DOHH2 (cell line): Measurements from ENCODE around the gene TRPM5.

Experiments
- H3F3A ChIP-seq: fragments of 200-600 bp; sonication (generic), shearing (Covaris generic); 2 replicates; pipeline ENCODE4 v1.6.0; 2016; ENCODE audit warnings: antibody characterized with exemption, mild to moderate bottlenecking; ENCODE audit not compliant: control insufficient read depth, insufficient read depth
- H3K27ac ChIP-seq: fragments of 200-600 bp; sonication (generic); 2 replicates; pipeline ENCODE4 v1.5.1; 2014; ENCODE audit warnings: low read depth, mild to moderate bottlenecking, low read length, moderate library complexity
- H3K27me3 ChIP-seq: fragments of 200-600 bp; sonication (generic); 2 replicates; pipeline ENCODE4 v1.6.1; 2014; ENCODE audit warnings: mild to moderate bottlenecking, low read length, mixed read lengths; ENCODE audit not compliant: control insufficient read depth
- H3K36me3 ChIP-seq: fragments of 200-600 bp; sonication (generic); 2 replicates; pipeline ENCODE4 v1.6.1; 2014; ENCODE audit warnings: mild to moderate bottlenecking, low read length, moderate library complexity, mixed read lengths; ENCODE audit not compliant: control insufficient read depth
- H3K4me1 ChIP-seq: fragments of 200-600 bp; sonication (generic); 2 replicates; pipeline ENCODE4 v1.6.1; 2014; ENCODE audit warnings: mild to moderate bottlenecking, low read length, mixed read lengths; ENCODE audit not compliant: control insufficient read depth
- H3K4me2 ChIP-seq: fragments of 200-600 bp; sonication (generic); 2 replicates; pipeline ENCODE4 v1.6.0; 2014; ENCODE audit warnings: mild to moderate bottlenecking, low read length, moderate library complexity
- H3K4me3 ChIP-seq: fragments of 200-600 bp; sonication (generic); 2 replicates; pipeline ENCODE4 v1.5.1; 2014; ENCODE audit warnings: mild to moderate bottlenecking, low read length, mixed read lengths
- H3K79me2 ChIP-seq: fragments of 200-600 bp; sonication (generic); 2 replicates; pipeline ENCODE4 v1.6.1; 2014; ENCODE audit warnings: mild to moderate bottlenecking, low read length, mixed read lengths; ENCODE audit not compliant: control insufficient read depth
- H3K9me2 ChIP-seq: fragments of 200-600 bp; sonication (generic); replicated peaks from 2 replicates; pipeline ENCODE4 v1.6.1; 2014; ENCODE audit warnings: mild to moderate bottlenecking, low read length, mixed read lengths; ENCODE audit not compliant: control insufficient read depth
- H3K9me3 ChIP-seq: fragments of 200-600 bp; sonication (generic); 2 replicates; pipeline ENCODE4 v1.6.1; 2014; ENCODE audit warnings: antibody characterized with exemption, low read length, mixed read lengths; ENCODE audit not compliant: control insufficient read depth, insufficient read depth
- H4K20me1 ChIP-seq: fragments of 200-600 bp; sonication (generic); 2 replicates; pipeline ENCODE4 v1.6.0; 2014; ENCODE audit warnings: low read depth, mild to moderate bottlenecking, antibody characterized with exemption, low read length, moderate library complexity; ENCODE audit not compliant: control insufficient read depth, insufficient read depth
- EZH2phosphoT487 ChIP-seq: fragments of 200-600 bp; sonication (generic); IDR thresholded peaks from 2 replicates; pipeline ENCODE4 v1.6.1; 2017; ENCODE audit warnings: borderline replicate concordance, mild to moderate bottlenecking, antibody characterized with exemption, low read length, moderate library complexity, mixed read lengths
- TF ChIP-seq, protein P1 (sequence below): fragments of 200-600 bp; sonication (generic); IDR thresholded peaks from one replicate; pipeline ENCODE4 v1.5.1; 2014; ENCODE audit warnings: antibody characterized with exemption, mild to moderate bottlenecking, low read depth, low read length; ENCODE audit not compliant: poor library complexity, severe bottlenecking

The TRPM5 gene

DNA sequence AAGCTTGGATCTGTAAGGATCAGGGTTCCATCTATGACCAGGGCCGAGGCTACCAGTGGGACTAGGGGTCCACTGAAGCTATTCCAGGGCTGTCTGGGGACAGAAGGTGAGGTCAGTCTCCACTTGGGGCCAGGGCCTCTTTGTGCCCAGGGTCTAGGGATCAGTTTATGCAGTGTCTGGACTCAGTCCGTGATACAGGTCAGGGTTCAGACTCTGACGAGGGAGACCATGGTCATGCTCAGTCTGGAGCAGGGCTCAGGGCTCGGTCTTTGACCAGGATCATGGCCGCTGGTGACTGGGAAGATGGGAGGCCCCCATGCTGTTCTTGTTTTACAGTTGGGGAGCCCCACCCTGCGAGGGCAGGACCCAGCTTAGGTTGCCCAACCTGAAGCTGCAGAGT is 32.0 kb downstream of the TRPM5 start:
- Histone ChIP-seq H3K27ac (no peak overlapping the region), H3K4me2 (no peak overlapping the region), H3K9me3 (no peaks in the 10 kb centered on the region), H3K79me2 (no peaks in the 10 kb centered on the region), H3K27me3 (no peaks in the 10 kb centered on the region), H4K20me1 (no peaks in the 10 kb centered on the region), H3F3A (no peaks in the 10 kb centered on the region), H3K4me1 (no peaks in the 10 kb centered on the region), H3K4me3 (no peak overlapping the region), H3K9me2 (no peaks in the 10 kb centered on the region), H3K36me3 (no peaks in the 10 kb centered on the region)
- no peak for TF ChIP-seq EZH2phosphoT487
- TF ChIP-seq, protein P1, sequence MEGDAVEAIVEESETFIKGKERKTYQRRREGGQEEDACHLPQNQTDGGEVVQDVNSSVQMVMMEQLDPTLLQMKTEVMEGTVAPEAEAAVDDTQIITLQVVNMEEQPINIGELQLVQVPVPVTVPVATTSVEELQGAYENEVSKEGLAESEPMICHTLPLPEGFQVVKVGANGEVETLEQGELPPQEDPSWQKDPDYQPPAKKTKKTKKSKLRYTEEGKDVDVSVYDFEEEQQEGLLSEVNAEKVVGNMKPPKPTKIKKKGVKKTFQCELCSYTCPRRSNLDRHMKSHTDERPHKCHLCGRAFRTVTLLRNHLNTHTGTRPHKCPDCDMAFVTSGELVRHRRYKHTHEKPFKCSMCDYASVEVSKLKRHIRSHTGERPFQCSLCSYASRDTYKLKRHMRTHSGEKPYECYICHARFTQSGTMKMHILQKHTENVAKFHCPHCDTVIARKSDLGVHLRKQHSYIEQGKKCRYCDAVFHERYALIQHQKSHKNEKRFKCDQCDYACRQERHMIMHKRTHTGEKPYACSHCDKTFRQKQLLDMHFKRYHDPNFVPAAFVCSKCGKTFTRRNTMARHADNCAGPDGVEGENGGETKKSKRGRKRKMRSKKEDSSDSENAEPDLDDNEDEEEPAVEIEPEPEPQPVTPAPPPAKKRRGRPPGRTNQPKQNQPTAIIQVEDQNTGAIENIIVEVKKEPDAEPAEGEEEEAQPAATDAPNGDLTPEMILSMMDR = no peak

DNA sequence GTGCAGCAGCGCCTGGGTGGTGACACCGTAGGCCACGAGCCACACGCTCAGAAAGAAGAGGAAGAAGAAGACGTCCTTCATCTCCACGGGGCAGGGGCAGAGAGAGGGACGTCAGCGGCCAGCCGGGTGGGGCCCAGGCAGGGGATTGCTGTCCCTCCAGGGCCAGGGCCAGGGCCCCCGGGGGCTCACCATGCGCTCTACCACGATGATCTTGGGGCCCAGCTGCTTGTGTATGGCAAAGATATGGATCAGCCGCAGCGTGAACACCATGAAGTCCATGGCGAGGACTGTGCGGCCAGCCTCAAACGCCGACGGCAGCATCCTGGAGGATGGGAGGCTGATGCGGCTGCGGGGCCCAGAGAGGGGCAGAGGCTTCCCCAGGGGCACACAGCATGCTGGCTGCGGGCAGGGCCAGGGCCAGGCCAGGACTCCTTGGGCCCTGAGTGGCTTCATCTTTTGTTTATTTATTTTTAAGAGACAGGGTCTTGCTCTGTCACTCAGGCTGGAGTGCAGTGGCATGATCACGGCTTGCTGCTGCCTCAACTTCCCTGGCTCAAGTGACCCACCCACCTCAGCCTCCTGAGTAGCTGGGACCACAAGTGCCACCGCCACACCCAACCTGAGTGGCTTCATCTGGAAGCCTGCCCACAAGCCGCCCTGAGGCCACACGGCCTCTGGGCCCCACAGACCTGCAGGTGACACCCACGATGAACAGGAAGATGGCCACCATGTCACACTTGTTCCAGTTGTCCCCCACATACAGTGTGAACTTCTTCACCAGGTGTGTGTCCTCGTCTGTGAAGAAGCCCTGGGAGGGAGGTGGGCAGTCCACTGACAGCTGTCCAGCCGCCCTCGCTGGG is 32.6 kb downstream of the TRPM5 start:
- no peak overlapping the region for H3K4me2 ChIP-seq
- H4K20me1 ChIP-seq = no peaks in the 10 kb centered on the region
- TF ChIP-seq EZH2phosphoT487 = no peak
- TF ChIP-seq, protein P1 = no peak

DNA sequence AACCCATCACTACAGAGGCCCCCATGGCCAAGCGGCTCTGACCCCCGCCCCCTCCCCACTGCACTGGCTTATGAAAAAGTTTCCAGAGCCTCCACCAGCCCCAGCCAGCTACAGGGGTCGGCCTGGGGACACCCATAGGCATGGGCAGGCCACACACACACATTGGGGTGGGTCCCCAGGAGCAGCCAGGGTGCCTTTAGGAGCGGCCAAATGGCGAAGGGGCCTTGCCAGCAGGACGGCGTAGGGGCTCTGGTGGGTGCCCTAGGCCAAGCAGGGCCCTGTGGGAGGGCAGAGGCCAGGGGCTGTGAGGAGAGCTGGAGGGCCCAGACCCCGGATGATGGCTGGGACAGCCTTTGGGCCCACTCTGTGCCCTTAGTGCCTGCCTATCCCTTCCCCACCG is 33.7 kb downstream of the TRPM5 start:
- Histone ChIP-seq H4K20me1 (no peaks in the 10 kb centered on the region), H3K9me2 (no peaks in the 10 kb centered on the region), H3K4me1 (no peaks in the 10 kb centered on the region), H3F3A (no peaks in the 10 kb centered on the region), H3K79me2 (no peaks in the 10 kb centered on the region), H3K9me3 (no peaks in the 10 kb centered on the region), H3K27ac (no peak overlapping the region), H3K4me2 (no peak overlapping the region), H3K27me3 (no peaks in the 10 kb centered on the region), H3K36me3 (no peaks in the 10 kb centered on the region), H3K4me3 (no peak overlapping the region)
- no peak for TF ChIP-seq EZH2phosphoT487
- TF ChIP-seq, protein P1 = no peak

More for the DNA sequence above, 32.6 kb downstream of the TRPM5 start:
- Histone ChIP-seq H3F3A (no peaks in the 10 kb centered on the region), H3K4me3 (no peak overlapping the region), H3K4me1 (no peaks in the 10 kb centered on the region), H3K9me3 (no peaks in the 10 kb centered on the region), H3K79me2 (no peaks in the 10 kb centered on the region), H3K9me2 (no peaks in the 10 kb centered on the region), H3K27me3 (no peaks in the 10 kb centered on the region), H3K36me3 (no peaks in the 10 kb centered on the region), H3K27ac (no peak overlapping the region)
